Choroid plexus epithelial cell (primary cell): Measurements from ENCODE around the gene CD34.
A peak's percentile ranks its signal among the peaks of the same experiment; 100 is the strongest.

Experiments
- DNase-seq: peaks from one replicate; pipeline ENCODE4 v3.0.0-alpha.2; 2010; ENCODE audit warnings: low read depth
- H3K4me3 ChIP-seq: 2 replicates; pipeline ENCODE4 v1.5.1; 2011; ENCODE audit warnings: low read depth, mild to moderate bottlenecking, control low read depth, low read length, moderate library complexity
- TF ChIP-seq, protein P1 (sequence below): conservative IDR thresholded peaks from 2 replicates; pipeline ENCODE4 v1.5.1; 2011; ENCODE audit warnings: low read depth, mild to moderate bottlenecking, control low read depth, inconsistent platforms, low read length, moderate library complexity

Gene CD34

GRCh38 chr1:207893737-207894582 lies 17.0 kb downstream of the CD34 start:
- no peak overlapping the region for H3K4me3 ChIP-seq
- TF ChIP-seq, protein P1, sequence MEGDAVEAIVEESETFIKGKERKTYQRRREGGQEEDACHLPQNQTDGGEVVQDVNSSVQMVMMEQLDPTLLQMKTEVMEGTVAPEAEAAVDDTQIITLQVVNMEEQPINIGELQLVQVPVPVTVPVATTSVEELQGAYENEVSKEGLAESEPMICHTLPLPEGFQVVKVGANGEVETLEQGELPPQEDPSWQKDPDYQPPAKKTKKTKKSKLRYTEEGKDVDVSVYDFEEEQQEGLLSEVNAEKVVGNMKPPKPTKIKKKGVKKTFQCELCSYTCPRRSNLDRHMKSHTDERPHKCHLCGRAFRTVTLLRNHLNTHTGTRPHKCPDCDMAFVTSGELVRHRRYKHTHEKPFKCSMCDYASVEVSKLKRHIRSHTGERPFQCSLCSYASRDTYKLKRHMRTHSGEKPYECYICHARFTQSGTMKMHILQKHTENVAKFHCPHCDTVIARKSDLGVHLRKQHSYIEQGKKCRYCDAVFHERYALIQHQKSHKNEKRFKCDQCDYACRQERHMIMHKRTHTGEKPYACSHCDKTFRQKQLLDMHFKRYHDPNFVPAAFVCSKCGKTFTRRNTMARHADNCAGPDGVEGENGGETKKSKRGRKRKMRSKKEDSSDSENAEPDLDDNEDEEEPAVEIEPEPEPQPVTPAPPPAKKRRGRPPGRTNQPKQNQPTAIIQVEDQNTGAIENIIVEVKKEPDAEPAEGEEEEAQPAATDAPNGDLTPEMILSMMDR, result no peak
- no peak for DNase-seq

GRCh38 chr1:207892764-207893163 lies 18.2 kb downstream of the CD34 start:
- no peak for DNase-seq
- TF ChIP-seq, protein P1, result no peak
- H3K4me3 ChIP-seq, result no peak overlapping the region

DNA sequence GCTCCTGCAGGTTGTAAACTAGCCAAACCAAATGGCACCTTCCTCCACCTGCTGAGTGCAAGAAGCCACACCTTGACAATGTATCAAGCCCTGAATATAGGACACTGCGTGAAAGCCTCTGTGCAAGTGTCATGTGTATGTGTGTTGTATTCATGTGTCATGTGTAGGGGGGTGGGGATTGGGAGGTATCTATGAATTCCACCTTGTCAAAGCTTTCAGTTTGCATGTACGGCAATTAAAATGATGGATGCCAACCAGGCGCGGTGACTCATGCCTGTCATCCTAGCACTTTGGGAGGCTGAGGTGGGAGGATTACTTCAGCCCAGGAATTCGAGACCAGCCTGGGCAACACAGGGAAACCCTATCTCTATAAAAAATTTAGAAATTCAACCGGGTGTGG lies 19.8 kb downstream of the CD34 start:
- no peak for DNase-seq
- TF ChIP-seq, protein P1, result no peak
- H3K4me3 ChIP-seq, result no peak overlapping the region

DNA sequence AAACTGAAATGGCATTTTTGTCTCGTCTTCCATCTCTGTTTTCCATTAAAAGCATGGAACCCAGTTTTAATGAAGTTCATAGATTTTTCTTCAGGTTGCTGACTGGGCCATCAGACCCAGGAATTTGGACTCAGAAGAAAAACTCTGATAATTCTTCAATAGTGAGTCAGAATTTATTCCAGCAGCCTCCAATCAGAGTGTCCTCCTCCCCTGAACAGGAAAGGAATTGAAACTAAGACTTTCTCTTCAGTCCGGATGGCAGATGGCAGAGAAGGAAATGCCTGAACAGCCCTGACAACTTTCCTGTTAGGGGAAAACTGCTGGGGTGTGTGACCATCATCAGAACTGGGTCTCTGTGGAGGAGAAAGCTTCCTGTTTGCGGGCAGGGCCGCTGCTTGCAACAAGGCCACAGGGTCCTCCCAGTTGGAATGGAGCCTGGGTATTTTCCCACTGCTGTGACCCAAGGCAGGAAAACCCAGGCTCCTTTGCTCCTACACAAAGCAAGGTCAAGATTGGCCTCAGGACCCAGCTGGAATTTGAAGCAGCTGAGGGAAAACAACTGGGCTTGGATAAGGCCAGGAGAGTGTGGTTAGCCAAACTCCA lies 20.7 kb downstream of the CD34 start:
- H3K4me3 ChIP-seq, result no peak overlapping the region
- DNase-seq, result peak; percentile 86
- TF ChIP-seq, protein P1, result no peak

DNA sequence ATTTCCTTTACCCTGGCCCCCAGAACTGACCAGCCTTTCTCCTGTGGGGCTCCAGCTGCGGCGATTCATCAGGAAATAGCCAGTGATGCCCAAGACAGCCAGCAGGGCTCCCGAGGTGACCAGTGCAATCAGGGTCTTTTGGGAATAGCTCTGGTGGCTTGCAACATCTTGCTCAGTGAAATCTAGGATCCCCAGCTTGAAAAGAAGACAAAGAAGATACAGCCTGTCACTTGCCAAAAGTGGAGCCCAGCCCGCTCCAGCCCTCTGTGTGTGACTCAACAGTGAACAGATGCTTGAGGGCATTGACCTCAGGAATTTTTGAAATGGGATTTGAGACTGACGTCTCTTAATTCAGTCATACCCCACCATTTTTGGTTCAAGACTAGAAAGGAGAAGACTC lies 22.3 kb downstream of the CD34 start:
- no peak overlapping the region for H3K4me3 ChIP-seq
- DNase-seq, result no peak
- TF ChIP-seq, protein P1, result peak; percentile 24

DNA sequence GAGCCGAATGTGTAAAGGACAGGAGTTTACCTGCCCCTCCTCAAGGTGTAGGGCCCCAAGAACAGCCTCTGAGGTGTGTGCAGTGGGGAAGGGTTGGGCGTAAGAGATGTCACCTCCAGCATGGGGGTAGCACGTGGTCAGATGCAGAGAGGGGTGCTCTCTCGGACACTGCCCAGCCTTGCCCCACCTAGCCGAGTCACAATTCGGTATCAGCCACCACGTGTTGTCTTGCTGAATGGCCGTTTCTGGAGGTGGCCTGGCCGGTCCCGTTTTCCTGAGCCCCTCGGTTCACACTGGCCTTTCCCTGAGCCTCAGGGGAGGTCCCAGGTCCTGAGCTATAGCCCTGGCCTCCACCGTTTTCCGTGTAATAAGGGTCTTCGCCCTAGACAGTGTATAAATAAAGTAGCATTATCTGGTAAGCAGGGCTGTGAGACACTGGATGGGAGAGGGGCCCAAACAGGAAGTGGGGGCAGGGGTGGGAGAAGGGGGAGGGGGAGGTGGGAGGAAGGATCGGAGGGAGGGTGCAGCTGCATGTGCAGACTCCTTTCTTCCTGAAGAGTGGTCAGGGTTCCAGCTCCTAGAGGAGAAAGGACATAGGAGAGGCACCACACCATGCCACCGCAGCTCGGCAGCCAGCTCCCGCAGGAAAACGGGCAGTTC lies 23.3 kb downstream of the CD34 start:
- no peak for DNase-seq
- TF ChIP-seq, protein P1, result no peak
- H3K4me3 ChIP-seq, result no peak overlapping the region
